ENCODE measurements around the gene EXOC4. TPM values are rescaled to one million over a fixed set of nuclear protein-coding genes. Genes with fewer than 3 reads are reported as not detected.

EXOC4 gene
- total RNA-seq, 1 experiment from 2014 or later, result 71.0 TPM

DNA sequence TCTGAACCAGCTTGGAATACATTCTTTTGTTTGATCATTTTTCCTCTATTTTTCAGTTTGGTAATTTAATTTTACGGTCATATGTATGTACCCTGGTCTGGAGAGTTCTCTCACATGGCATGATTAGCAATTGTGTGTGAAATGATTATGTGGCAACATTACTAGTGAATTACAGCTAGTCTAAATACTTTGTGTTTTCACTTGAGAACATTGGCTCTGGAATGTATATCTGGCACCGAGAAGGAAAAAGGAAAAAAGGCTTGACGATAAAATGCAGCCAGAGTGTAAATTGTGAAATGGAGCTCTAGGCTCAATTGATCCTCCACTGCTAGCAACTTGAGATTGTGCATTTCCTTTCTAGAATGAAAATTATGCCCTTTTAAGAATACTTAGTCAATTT is 397.2 kb downstream of the EXOC4 start:
- Histone ChIP-seq H3K4me1 (ENCODE audit: control insufficient read depth, insufficient read depth, low read length) (no peaks in the 10 kb centered on the region), H3K9me3 (ENCODE audit: control insufficient read depth, insufficient read depth, low read depth, low read length) (no peaks in the 10 kb centered on the region), H3K36me3 (ENCODE audit: control insufficient read depth, insufficient read depth, low read length) (no peaks in the 10 kb centered on the region), H3K27me3 (ENCODE audit: control insufficient read depth, insufficient read depth, low read length) (no peaks in the 10 kb centered on the region), H3K4me3 (ENCODE audit: low read depth in 2 of 2, low read length in 2 of 2) (no peak overlapping the region), H3K27ac (ENCODE audit: low read length) (no peak overlapping the region)
- in situ Hi-C loops (cut with HindIII; ENCODE audit: low pct_unique_long_range_greater_than_20kb, low sequenced_read_pairs) (no loop called here), intact Hi-C loops (cut with micrococcal nuclease; ENCODE audit: unreplicated experiment) (no loop called here)
- POLR2A ChIA-PET, result interaction anchor here (0.7 kb wide), 1 partner anchor 340 kb away, joined by 3 read pairs; no protein-coding TSS in a partner anchor
- DNase-seq (ENCODE audit: low read depth, low spot score) (no peak), ATAC-seq (no peak)
- TF ChIP-seq, protein P1, sequence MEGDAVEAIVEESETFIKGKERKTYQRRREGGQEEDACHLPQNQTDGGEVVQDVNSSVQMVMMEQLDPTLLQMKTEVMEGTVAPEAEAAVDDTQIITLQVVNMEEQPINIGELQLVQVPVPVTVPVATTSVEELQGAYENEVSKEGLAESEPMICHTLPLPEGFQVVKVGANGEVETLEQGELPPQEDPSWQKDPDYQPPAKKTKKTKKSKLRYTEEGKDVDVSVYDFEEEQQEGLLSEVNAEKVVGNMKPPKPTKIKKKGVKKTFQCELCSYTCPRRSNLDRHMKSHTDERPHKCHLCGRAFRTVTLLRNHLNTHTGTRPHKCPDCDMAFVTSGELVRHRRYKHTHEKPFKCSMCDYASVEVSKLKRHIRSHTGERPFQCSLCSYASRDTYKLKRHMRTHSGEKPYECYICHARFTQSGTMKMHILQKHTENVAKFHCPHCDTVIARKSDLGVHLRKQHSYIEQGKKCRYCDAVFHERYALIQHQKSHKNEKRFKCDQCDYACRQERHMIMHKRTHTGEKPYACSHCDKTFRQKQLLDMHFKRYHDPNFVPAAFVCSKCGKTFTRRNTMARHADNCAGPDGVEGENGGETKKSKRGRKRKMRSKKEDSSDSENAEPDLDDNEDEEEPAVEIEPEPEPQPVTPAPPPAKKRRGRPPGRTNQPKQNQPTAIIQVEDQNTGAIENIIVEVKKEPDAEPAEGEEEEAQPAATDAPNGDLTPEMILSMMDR (IDR thresholded peaks at IDR 0.05), result no peak
- TF ChIP-seq, protein P2, sequence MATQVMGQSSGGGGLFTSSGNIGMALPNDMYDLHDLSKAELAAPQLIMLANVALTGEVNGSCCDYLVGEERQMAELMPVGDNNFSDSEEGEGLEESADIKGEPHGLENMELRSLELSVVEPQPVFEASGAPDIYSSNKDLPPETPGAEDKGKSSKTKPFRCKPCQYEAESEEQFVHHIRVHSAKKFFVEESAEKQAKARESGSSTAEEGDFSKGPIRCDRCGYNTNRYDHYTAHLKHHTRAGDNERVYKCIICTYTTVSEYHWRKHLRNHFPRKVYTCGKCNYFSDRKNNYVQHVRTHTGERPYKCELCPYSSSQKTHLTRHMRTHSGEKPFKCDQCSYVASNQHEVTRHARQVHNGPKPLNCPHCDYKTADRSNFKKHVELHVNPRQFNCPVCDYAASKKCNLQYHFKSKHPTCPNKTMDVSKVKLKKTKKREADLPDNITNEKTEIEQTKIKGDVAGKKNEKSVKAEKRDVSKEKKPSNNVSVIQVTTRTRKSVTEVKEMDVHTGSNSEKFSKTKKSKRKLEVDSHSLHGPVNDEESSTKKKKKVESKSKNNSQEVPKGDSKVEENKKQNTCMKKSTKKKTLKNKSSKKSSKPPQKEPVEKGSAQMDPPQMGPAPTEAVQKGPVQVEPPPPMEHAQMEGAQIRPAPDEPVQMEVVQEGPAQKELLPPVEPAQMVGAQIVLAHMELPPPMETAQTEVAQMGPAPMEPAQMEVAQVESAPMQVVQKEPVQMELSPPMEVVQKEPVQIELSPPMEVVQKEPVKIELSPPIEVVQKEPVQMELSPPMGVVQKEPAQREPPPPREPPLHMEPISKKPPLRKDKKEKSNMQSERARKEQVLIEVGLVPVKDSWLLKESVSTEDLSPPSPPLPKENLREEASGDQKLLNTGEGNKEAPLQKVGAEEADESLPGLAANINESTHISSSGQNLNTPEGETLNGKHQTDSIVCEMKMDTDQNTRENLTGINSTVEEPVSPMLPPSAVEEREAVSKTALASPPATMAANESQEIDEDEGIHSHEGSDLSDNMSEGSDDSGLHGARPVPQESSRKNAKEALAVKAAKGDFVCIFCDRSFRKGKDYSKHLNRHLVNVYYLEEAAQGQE (IDR thresholded peaks at IDR 0.05; ENCODE audit: insufficient read depth in 1 of 2, low read depth in 2 of 2, low read length in 1 of 2), result no peak
- TF ChIP-seq SIN3A (IDR thresholded peaks at IDR 0.05; ENCODE audit: borderline replicate concordance, insufficient read depth, low read depth, low read length) (no peak), POLR2AphosphoS5 (IDR thresholded peaks at IDR 0.05; ENCODE audit: low read depth, low read length) (no peak)
- CTCF ChIA-PET, result no interaction called here
- BruUV-seq (replicated peaks), result no TSS peak

DNA sequence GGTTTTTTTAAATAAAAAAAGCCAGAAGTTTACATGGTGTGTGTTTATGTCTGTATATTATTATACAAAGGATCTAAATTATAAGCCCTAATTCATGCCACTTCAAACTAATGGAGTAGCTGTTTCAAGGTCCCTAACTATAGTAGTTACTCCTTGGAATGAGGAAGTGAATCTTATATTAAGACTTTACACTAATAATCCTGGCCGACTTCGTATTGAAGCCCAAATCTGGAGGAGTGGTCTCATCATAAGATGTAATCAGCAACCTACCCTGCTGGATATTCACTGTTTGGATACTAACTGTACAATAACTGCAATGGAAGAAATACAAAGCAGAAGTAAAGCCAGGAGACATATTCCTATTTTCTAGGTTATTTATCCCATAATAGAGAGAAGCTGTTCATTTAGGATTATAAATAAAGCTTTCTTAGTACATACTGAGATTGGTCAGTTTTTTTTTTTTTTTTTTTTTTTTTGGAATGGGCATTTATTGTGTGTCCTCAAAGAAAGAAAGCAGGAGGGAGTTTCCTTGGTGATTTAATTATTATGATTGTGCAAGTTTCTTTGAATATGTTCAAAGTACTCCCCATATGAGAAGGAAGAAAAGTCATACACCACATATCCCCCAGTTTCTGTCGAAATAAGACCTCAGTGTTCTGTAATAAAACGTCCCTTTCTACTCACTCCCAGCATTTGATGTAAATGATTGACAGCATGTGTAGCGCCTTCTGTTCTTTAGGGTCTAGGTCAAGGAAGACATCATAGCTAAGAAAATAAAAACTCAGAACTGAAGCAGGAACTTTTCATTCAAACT is 397.8 kb downstream of the EXOC4 start:
- no TSS peak for BruUV-seq (replicated peaks)
- H3K4me1 ChIP-seq (ENCODE audit: control insufficient read depth, insufficient read depth, low read length), result no peaks in the 10 kb centered on the region
- no peak overlapping the region for H3K4me3 ChIP-seq (ENCODE audit: low read depth in 2 of 2, low read length in 2 of 2)
- POLR2A ChIA-PET, result interaction anchor here (0.7 kb wide), 1 partner anchor 339 kb away, joined by 3 read pairs; no protein-coding TSS in a partner anchor
- H3K9me3 ChIP-seq (ENCODE audit: control insufficient read depth, insufficient read depth, low read depth, low read length), result no peaks in the 10 kb centered on the region
- intact Hi-C loops (cut with micrococcal nuclease; ENCODE audit: unreplicated experiment) (no loop called here), in situ Hi-C loops (cut with HindIII; ENCODE audit: low pct_unique_long_range_greater_than_20kb, low sequenced_read_pairs) (no loop called here)
- CTCF ChIA-PET, result no interaction called here
- ATAC-seq (no peak), DNase-seq (ENCODE audit: low read depth, low spot score) (no peak)
- H3K27me3 ChIP-seq (ENCODE audit: control insufficient read depth, insufficient read depth, low read length), result no peaks in the 10 kb centered on the region
- no peaks in the 10 kb centered on the region for H3K36me3 ChIP-seq (ENCODE audit: control insufficient read depth, insufficient read depth, low read length)
- TF ChIP-seq, protein P2 (IDR thresholded peaks at IDR 0.05; ENCODE audit: insufficient read depth in 1 of 2, low read depth in 2 of 2, low read length in 1 of 2), result no peak
- TF ChIP-seq SIN3A (IDR thresholded peaks at IDR 0.05; ENCODE audit: borderline replicate concordance, insufficient read depth, low read depth, low read length) (no peak), TCF7L2 (IDR thresholded peaks at IDR 0.05; ENCODE audit: low read depth, low read length) (no peak), POLR2AphosphoS5 (IDR thresholded peaks at IDR 0.05; ENCODE audit: low read depth, low read length) (no peak)
- TF ChIP-seq, protein P1 (IDR thresholded peaks at IDR 0.05), result no peak
- no peak overlapping the region for H3K27ac ChIP-seq (ENCODE audit: low read length)

All from Panc1 (cell line).